NCI-H1048 (cell line): ENCODE data around the gene REN.

ENCODE experiments used
- DNase-seq: peaks from one replicate; lab custom pipeline; 2025; lab: John Stamatoyannopoulos, UW

REN gene

GRCh38 chr1:204131978-204132377 is 34.2 kb downstream of the REN start:
- no peak for DNase-seq

- DNase-seq, result no peak
Measured at GRCh38 chr1:204130981-204131892, 34.9 kb downstream of the REN start.

DNA sequence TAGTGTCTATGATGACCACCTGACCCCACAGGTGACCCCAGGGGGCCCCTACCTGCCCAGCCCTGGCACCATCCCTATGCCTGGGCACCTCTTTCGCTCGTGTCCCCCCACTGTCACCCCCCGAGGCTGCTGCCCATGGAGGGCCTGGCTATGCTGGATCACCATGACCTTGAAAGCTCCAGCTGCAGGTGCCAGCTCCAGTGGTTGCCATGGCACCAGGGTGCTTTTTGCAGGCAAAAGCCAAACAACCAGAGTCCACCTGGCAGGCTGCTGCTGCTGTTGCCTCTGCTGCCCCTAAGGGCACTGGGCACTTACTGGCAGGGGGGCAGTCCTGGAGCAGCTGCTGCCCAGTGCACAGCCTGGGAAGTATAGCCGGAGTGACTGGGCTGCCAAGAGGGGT is 36.0 kb downstream of the REN start:
- no peak for DNase-seq

DNA sequence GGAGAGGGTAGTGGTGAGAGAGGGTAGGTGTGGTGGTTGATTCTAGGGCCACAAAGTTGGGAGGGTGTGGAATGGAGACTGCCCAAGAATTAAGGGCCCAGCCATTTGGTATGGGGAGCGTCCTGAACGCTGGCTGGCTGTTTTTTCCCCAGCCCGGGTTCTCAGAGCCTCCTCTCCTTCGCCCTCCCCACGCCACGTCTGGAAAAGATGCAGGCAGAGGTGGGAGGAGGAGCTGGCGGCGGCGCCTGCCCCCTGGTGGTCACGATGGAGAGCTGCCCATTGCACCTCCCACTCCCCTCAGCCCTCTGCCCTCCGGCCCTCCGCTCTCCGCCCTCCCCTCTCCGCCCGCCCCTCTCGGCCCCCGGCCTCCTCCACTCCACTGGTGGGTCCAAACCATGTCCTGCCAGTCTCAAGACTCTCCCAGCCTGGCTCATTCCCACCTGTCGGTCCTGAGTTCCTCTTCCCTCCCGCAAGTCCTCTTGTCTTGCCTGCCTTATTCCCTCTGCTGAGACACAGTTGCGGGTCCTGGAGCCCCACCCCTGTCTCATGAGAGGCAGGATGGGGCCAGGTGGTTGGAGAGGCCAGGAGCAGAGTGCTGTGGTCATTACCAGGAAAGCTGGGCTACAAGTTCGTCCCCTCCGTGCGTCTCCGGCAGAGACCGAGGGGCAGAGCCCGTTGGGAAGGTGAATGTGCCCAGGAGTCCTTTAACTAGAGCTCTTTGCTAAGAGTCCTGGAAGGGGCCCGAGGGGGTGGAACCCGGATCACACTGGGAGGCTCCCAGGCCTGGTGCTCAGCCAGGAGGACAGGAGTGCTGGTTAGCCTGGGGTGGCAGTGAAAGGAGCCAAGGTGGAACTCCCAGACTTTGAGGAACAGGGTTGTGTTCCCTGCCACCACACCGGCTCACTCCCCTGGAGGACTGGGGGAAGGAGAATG is 36.9 kb downstream of the REN start:
- peak; percentile 73 for DNase-seq

- no peak for DNase-seq
Measured at GRCh38 chr1:204128464-204128963, 37.6 kb downstream of the REN start.

- DNase-seq, result peak; percentile 50
Measured at GRCh38 chr1:204127597-204128242, 38.4 kb downstream of the REN start.

DNA sequence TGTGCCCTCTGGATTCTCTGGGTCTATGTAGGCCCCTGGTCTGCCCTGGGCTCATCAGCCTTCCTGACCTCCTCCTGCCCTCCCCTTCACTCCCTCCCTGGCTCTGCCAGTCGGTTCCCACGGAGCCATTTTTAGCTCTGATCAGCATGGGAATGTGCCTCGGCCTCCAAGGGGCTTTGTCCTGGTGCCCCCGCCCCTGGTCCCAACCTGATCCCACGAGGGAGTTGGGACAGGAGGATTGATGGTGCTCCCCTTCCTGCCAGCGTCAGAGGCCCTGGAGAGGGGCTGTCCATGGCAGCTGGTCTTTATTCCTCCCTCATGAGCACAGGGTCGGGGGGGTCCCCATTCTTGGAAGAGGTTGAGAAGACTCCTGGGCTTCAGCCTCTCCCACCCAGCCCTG is 39.2 kb downstream of the REN start:
- no peak for DNase-seq

GRCh38 chr1:204126386-204126785 is 39.8 kb downstream of the REN start:
- DNase-seq, result no peak

- DNase-seq, result no peak
Measured at GRCh38 chr1:204125759-204126351, 40.3 kb downstream of the REN start.

GRCh38 chr1:204124639-204125038 is 41.5 kb downstream of the REN start:
- no peak for DNase-seq

DNA sequence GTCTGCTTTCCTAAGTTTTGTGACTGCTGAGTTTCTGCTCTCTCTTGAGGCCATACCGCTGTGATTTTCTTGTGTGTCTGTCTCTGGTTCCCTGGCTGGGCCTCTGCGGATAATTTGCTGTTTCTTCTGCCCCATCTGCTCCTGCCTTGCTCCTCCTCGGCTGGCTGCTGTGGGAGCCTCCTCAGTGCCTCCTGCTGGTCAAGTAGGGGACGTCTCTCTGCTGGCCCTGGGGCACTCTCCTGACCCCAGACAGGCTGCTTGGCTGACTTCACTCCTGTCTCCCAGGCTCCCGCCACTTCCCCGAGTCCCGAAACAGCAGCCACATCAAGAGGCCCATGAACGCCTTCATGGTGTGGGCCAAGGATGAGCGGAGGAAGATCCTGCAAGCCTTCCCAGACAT is 42.8 kb downstream of the REN start:
- no peak for DNase-seq

DNA sequence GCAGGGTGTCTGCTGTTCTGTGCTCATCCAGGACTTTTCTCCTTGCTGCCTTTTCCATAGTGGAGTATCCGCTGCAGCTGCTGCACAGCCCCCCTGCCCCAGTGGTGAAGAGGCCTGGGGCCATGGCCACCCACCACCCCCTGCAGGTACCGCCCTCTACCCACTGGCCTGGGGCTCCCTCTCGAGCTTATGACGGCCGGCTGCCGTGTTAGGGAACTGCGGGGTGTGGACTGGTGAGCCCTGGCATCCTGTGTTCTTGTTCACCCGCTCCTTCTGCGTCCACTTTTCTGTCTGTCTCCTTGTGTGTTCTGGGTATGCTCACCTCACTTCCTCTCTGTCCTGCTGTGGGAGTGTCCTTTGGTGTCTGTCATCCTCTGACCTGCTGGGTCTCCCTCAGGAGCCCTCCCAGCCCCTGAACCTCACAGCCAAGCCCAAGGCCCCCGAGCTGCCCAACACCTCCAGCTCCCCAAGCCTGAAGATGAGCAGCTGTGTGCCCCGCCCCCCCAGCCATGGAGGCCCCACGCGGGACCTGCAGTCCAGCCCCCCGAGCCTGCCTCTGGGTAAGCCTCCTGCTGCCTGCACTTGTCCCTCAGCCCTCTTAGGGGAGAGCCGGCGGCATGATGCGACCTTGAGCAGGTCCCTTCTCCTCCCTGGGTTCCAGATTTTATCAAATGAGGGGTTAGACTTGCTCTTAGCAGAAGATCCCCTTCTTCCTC is 44.1 kb downstream of the REN start:
- no peak for DNase-seq

DNA sequence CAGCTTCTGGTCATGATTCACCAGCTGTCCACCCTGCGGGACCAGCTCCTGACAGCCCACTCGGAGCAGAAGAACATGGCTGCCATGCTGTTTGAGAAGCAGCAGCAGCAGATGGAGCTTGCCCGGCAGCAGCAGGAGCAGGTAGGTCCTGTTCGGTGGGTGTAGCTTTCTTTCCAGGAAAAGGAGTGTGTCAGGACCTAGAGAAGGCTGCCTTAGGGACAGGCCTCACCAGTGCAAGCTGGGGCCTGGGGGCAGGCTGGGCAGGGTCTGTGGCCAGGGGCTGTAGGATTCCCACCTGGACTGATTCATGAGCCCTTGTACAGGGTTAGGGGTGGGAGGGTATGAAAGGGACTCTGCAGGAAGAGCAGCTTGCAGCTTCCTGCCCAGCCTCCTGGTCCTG is 49.6 kb downstream of the REN start:
- DNase-seq, result no peak

DNA sequence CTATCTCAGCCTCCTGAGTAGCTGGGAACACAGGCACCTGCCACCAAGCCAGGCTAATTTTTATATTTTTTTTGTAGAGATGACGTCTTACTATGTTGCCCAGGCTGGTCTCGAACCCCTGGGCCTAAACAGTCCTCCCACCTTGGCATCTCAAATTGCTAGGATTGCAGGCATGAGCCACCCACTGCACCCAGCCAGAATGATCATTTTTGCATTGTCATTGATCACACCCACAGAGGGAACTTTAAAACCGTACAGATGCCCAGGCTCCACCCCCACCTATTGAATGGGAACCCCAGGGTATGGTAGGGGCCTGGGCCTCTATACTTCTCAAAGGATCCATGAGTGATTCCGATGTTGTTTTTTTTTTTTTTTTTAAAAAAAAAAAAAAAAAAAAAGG is 51.0 kb downstream of the REN start:
- DNase-seq, result no peak

DNA sequence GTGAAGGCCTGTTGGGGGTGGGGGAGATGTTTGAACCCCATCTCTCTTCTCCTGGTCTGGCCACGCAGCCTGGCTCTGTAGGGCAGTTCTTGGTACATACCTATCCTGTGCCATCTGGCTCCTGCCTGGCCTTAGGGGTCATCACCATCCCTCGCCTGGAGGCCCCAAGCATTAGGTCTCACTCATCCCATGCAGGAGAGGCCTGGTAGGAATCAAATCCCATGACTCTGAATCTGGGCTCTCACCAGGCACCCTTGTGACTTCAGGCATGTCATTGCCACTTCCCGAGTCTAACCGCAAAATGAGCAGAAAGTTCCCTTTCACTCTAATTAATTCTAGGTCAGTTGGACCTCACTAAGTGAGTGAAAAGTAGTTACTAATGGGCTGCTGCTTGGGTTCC is 51.5 kb downstream of the REN start:
- DNase-seq, result no peak

DNA sequence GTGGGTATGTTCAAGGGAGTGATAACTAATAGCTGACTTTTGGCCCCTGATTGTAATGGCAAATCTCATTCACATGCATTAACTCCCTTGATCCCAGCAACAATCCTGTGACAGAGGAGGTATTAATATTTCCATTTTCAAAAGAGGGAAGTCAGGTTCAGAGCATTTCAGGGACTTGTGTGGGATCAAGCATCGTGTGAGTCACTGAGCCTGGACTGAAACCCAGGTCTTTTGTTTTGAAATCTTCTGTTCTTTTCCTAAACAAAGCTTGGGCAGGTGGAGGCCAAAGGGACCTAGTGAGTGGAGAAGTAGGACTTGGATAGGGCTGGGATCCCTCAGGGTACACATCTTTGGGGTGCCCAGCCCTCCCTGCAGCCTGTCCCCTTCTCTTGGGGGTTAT is 52.2 kb downstream of the REN start:
- DNase-seq, result no peak

DNA sequence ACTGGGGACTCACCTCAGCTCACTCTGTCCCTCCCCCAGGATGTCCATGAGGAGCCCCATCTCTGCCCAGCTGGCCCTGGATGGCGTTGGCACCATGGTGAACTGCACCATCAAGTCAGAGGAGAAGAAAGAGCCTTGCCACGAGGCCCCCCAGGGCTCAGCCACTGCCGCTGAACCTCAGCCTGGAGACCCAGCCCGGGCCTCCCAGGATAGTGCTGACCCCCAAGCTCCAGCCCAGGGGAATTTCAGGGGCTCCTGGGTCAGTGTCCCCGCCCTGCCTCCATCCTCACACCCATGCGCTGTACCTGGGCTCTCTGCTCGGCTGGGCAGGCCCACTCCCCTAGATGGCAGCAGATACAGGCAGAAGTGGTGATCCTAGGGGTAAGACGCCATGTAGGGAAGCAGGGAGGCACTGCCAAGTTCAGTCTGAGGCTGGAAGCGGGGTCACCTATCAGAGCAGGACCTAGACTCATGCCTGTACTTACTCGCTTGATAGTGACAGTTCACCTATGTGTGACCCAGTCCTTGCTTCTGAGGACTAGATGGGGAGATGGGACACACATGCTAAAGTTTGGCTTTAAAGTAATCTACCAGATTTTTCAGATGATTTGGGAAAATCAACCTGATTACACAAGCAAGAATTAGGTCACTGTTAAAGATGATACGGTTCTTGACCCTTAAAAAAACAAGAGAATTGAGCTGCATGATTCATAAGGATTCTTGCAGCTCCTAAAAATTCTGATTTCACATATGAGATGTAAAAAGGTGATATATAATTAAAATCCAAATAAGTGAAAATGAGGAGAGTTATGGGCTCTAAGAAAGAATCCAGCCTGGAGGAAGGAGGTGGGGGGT is 53.0 kb downstream of the REN start:
- DNase-seq, result no peak

DNA sequence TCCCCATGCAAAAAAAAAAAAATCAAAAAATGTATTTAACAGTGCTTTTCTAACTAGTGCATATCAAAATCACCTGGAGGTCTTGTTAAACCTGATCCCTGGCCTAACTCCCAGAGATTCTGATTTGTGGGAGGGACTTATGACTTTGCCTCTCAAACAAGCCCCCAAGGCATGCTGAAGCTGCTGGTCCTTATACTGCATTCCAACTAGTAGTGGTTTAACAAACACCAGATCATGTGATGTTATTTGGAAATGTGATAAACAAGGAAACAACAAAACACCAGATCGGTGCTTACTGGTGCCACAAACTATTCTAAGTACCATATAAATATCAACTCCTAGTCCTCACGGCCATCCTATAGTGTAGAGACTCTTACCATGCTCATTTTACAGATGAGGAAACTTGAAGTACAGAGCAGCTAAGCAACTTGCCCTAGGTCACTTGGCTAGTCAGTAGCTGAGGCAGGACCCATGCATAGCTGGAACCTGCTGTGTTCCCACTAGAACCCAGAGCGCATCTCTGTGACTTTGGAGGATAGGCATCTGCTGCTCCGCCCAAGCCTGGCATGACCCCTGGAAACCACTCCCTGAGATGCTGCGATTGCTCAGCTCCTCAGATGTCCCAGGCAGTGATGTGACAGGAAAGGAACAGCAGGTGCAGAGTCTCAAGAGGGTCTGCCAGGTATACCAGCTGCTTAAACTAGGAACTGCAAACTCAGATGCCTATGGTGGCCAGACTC is 55.1 kb downstream of the REN start:
- no peak for DNase-seq

DNA sequence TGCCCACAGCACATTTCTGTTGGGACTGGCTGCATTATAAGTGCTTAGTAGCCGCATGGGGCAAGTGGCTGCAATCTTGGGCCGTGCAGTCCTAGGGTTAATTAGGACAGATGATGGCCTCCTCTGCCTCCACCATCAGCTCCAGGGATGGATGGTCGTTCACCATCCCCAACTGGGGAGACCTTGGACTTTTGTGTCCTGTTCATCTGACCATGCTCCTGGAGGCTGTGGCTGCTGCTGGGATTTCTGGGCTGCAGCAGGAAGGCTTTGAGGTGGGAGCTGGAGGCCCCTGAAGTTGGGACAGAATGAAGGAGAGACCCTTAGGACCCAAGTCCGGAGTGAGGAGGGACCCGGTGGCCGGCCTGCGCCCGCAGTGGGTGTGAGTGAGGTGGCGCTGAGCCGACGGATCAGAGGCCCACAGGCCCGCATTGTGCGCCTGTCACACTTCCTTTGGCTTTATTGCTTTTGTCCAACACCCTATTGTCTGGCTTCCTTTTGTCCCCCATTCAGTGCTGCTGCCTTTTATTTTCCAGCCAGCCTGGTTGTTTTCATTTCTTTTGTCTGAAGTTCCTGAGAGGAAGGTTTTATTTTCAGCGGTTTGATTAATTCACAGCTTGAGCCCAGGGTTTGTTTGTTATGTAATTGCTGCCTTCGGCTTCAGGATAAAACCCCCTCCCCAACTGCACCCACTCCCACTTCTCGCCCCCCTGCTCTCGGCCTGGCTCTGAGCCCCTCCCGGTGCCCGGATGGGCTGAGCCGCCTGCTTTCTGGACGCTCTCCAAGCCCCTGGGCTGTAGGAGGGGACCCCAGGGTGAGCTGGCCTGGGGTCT is 57.6 kb downstream of the REN start:
- no peak for DNase-seq
